Suppressor macrophage treated with lipopolysaccharide for 4 hours (primary cell): ENCODE results near the gene ADCY9.
"Not testable (repeated sequence)": the region's sequence is repeated elsewhere in the genome, so short reads cannot be mapped to it uniquely, and the experiment has no call there.

Experiments used
- DNase-seq: peaks from one replicate; pipeline ENCODE4 v3.0.0-alpha.2; 2020

Gene ADCY9

GRCh38 chr16:3965781-3966582 lies 150.3 kb downstream of the ADCY9 start:
- no peak for DNase-seq

- no peak for DNase-seq
Measured at GRCh38 chr16:3965306-3965705, 150.9 kb downstream of the ADCY9 start.

- no peak for DNase-seq
Measured at GRCh38 chr16:3964686-3965290, 151.5 kb downstream of the ADCY9 start.

- DNase-seq: no peak
Measured at GRCh38 chr16:3963886-3964685, 152.2 kb downstream of the ADCY9 start.

GRCh38 chr16:3963203-3963602 lies 153.0 kb downstream of the ADCY9 start:
- peak; percentile 54 for DNase-seq

- no peak for DNase-seq
Measured at GRCh38 chr16:3961449-3961849, 154.8 kb downstream of the ADCY9 start.

- DNase-seq: not testable (repeated sequence)
Measured at GRCh38 chr16:3959926-3960590, 156.2 kb downstream of the ADCY9 start.

GRCh38 chr16:3959148-3959547 lies 157.1 kb downstream of the ADCY9 start:
- no peak for DNase-seq

GRCh38 chr16:3957344-3957980 lies 158.8 kb downstream of the ADCY9 start:
- DNase-seq: no peak

- DNase-seq: peak; percentile 32
Measured at GRCh38 chr16:3954411-3954921, 161.8 kb downstream of the ADCY9 start.

- DNase-seq: no peak
Measured at GRCh38 chr16:3953728-3954410, 162.4 kb downstream of the ADCY9 start.

GRCh38 chr16:3952737-3953131 lies 163.5 kb downstream of the ADCY9 start:
- no peak for DNase-seq

GRCh38 chr16:3951861-3952736 lies 164.1 kb downstream of the ADCY9 start:
- no peak for DNase-seq

GRCh38 chr16:3951380-3951779 lies 164.9 kb downstream of the ADCY9 start:
- DNase-seq: not testable (repeated sequence)

GRCh38 chr16:3950343-3951193 lies 165.7 kb downstream of the ADCY9 start:
- DNase-seq: no peak

- no peak for DNase-seq
Measured at GRCh38 chr16:3949946-3950342, 166.3 kb downstream of the ADCY9 start.

- no peak for DNase-seq
Measured at GRCh38 chr16:3949287-3949686, 167.0 kb downstream of the ADCY9 start.

GRCh38 chr16:3948378-3948995 lies 167.8 kb downstream of the ADCY9 start:
- DNase-seq: no peak

- no peak for DNase-seq
Measured at GRCh38 chr16:3946604-3947180, 169.6 kb downstream of the ADCY9 start.
